Activated B cell treated with CpG ODN at 0.5 μM for 24 hours (primary cell): ENCODE measurements around the gene C17orf67. TPM values are rescaled to one million over a fixed set of nuclear protein-coding genes. Genes with fewer than 3 reads are reported as not detected.

Source experiments
- ATAC-seq: fragments of 200-7000 bp; cut with Tn5 transposase; one replicate; pipeline ENCODE4 v1.10.0; 2021; ENCODE audit warnings: low read depth, mild to moderate bottlenecking, moderate library complexity
- CTCF ChIA-PET: fragments of 350-600 bp; sonication (Branson Sonifier 250); formaldehyde crosslinking; loops from one replicate; lab custom pipeline; 2021; ENCODE audit warnings: antibody characterized with exemption; lab: Charles Lee
- POLR2A ChIA-PET: fragments of 350-600 bp; sonication (Branson Sonifier 250); formaldehyde crosslinking; loops from one replicate; lab custom pipeline; 2021; ENCODE audit warnings: antibody characterized with exemption; lab: Charles Lee
- DNase-seq: peaks from one replicate; pipeline ENCODE4 v3.0.0; 2022
- H3K27ac Mint-ChIP-seq: one replicate; pipeline ENCODE4 v1.8.0; 2020; ENCODE audit warnings: mixed read lengths
- H3K27me3 Mint-ChIP-seq: one replicate; pipeline ENCODE4 v1.8.0; 2021; ENCODE audit warnings: mixed read lengths
- H3K36me3 Mint-ChIP-seq: one replicate; pipeline ENCODE4 v1.8.0; 2021; ENCODE audit warnings: low read depth, mixed read lengths
- H3K4me1 Mint-ChIP-seq: one replicate; pipeline ENCODE4 v1.8.0; 2021; ENCODE audit warnings: mixed read lengths
- H3K4me3 Mint-ChIP-seq: one replicate; pipeline ENCODE4 v1.8.0; 2020; ENCODE audit warnings: mild to moderate bottlenecking, mixed read lengths
- H3K9me3 Mint-ChIP-seq: one replicate; pipeline ENCODE4 v1.8.0; 2020; ENCODE audit warnings: mixed read lengths
- CTCF ChIP-seq: fragments of 200-600 bp; IDR thresholded peaks from one replicate; pipeline ENCODE4 v1.8.0; 2022; ENCODE audit warnings: antibody characterized with exemption, mild to moderate bottlenecking
- intact Hi-C: fragments of 100-400 bp; cut with micrococcal nuclease; formaldehyde crosslinking; loops from one replicate; pipeline ENCODE4 v1.15.1; 2024
- total RNA-seq: library from RNA; stranded (reverse); gene quantifications from 2 replicates; pipeline ENCODE4 v1.2.3, GENCODE V29; 2022

Gene C17orf67
- total RNA-seq, 1 donor from 2014 or later = 4.0 TPM

GRCh38 chr17:56756536-56756935 is 77.2 kb downstream of the C17orf67 start:
- Mint-ChIP-seq H3K4me1 (no peaks in the 10 kb centered on the region), H3K27ac (no peak overlapping the region), H3K27me3 (peaks cover 10% of the 10 kb centered on the region), H3K36me3 (no peaks in the 10 kb centered on the region), H3K9me3 (no peaks in the 10 kb centered on the region), H3K4me3 (no peak overlapping the region)
- intact Hi-C loops = no loop called here
- DNase-seq (no peak), ATAC-seq (no peak)
- ChIA-PET POLR2A (no interaction called here), CTCF (no interaction called here)
- no peak for TF ChIP-seq CTCF

GRCh38 chr17:56755310-56755709 is 78.4 kb downstream of the C17orf67 start:
- DNase-seq (no peak), ATAC-seq (no peak)
- TF ChIP-seq CTCF = no peak
- Mint-ChIP-seq H3K27ac (no peak overlapping the region), H3K9me3 (no peaks in the 10 kb centered on the region), H3K4me3 (no peak overlapping the region), H3K36me3 (no peaks in the 10 kb centered on the region), H3K27me3 (peaks cover 10% of the 10 kb centered on the region), H3K4me1 (no peaks in the 10 kb centered on the region)
- intact Hi-C loops = no loop called here
- ChIA-PET CTCF (no interaction called here), POLR2A (no interaction called here)

GRCh38 chr17:56754523-56755208 is 79.1 kb downstream of the C17orf67 start:
- intact Hi-C loops = no loop called here
- no peak for TF ChIP-seq CTCF
- H3K4me3 Mint-ChIP-seq = no peak overlapping the region
- H3K27ac Mint-ChIP-seq = no peak overlapping the region
- H3K27me3 Mint-ChIP-seq = peaks cover 10% of the 10 kb centered on the region
- ChIA-PET CTCF (no interaction called here), POLR2A (no interaction called here)
- no peaks in the 10 kb centered on the region for H3K36me3 Mint-ChIP-seq
- H3K4me1 Mint-ChIP-seq = no peaks in the 10 kb centered on the region
- DNase-seq = no peak
- ATAC-seq = no peak
- H3K9me3 Mint-ChIP-seq = no peaks in the 10 kb centered on the region

GRCh38 chr17:56752263-56752836 is 81.4 kb downstream of the C17orf67 start:
- POLR2A ChIA-PET = no interaction called here
- H3K27ac Mint-ChIP-seq = no peak overlapping the region
- H3K4me1 Mint-ChIP-seq = no peaks in the 10 kb centered on the region
- no peak for TF ChIP-seq CTCF
- ATAC-seq = no peak
- peaks cover 10% of the 10 kb centered on the region for H3K27me3 Mint-ChIP-seq
- intact Hi-C loops = no loop called here
- DNase-seq = no peak
- H3K4me3 Mint-ChIP-seq = no peak overlapping the region
- H3K9me3 Mint-ChIP-seq = no peaks in the 10 kb centered on the region
- no peaks in the 10 kb centered on the region for H3K36me3 Mint-ChIP-seq
- CTCF ChIA-PET = no interaction called here

- Mint-ChIP-seq H3K4me3 (no peak overlapping the region), H3K9me3 (no peaks in the 10 kb centered on the region), H3K4me1 (no peaks in the 10 kb centered on the region), H3K27ac (no peak overlapping the region), H3K27me3 (peaks cover 5% of the 10 kb centered on the region), H3K36me3 (no peaks in the 10 kb centered on the region)
- TF ChIP-seq CTCF = no peak
- ATAC-seq = no peak
- ChIA-PET POLR2A (no interaction called here), CTCF (interaction anchor here (1.0 kb wide), 1 partner anchor 36 kb away, joined by 3 read pairs; no protein-coding TSS in a partner anchor)
- intact Hi-C loops = no loop called here
- DNase-seq = no peak
Observed at GRCh38 chr17:56751145-56751738, 82.5 kb downstream of the C17orf67 start.
